IMR-90 (cell line): Measurements from ENCODE around the gene PPDPF. TPM values are rescaled to one million over a fixed set of nuclear protein-coding genes. Genes with fewer than 3 reads are reported as not detected.
A peak's percentile ranks its signal among the peaks of the same experiment; 100 is the strongest.

Source experiments
- ATAC-seq: fragments of 200-7000 bp; cut with Tn5 transposase; 2 replicates; pipeline ENCODE4 v1.9.1; 2020; ENCODE audit warnings: low read depth, mild to moderate bottlenecking, moderate library complexity
- BruUV-seq: library from RNA; stranded (reverse); fragments of 400-500 nt; replicated peaks from 2 replicates; lab custom pipeline; 2021; lab: Mats Ljungman, UMichigan
- CTCF ChIA-PET: fragments of 300-600 bp; formaldehyde crosslinking; extraction: SDS; loops from one replicate; lab custom pipeline; 2021; ENCODE audit warnings: antibody characterized with exemption; lab: Yijun Ruan, JAX
- POLR2A ChIA-PET: fragments of 300-600 bp; sonication (Branson Sonifier 250); formaldehyde crosslinking; loops from one replicate; lab custom pipeline; 2022; ENCODE audit warnings: antibody characterized with exemption; ENCODE audit not compliant: unreplicated experiment; lab: Charles Lee
- DNase-seq: peaks from one replicate; pipeline ENCODE4 v3.0.0; 2013
- H2AFZ ChIP-seq: replicated peaks from 2 replicates; pipeline ENCODE3; 2013; ENCODE audit warnings: low read length, mild to moderate bottlenecking; ENCODE audit not compliant: poor library complexity
- H2AK5ac ChIP-seq: 2 replicates; pipeline ENCODE4 v1.6.1; 2013; ENCODE audit warnings: low read depth, low read length, inconsistent platforms
- H2AK9ac ChIP-seq: replicated peaks from 2 replicates; pipeline ENCODE3; 2013; ENCODE audit warnings: mild to moderate bottlenecking, low read depth, low read length, moderate library complexity; ENCODE audit not compliant: poor library complexity
- H2BK120ac ChIP-seq: 2 replicates; pipeline ENCODE4 v1.6.1; 2013; ENCODE audit warnings: low read depth, low read length, inconsistent platforms
- H2BK15ac ChIP-seq: 3 replicates; pipeline ENCODE4 v1.6.1; 2013; ENCODE audit warnings: low read depth, low read length, inconsistent platforms
- H2BK20ac ChIP-seq: 2 replicates; pipeline ENCODE4 v1.6.1; 2013; ENCODE audit warnings: low read depth, mild to moderate bottlenecking, inconsistent platforms, low read length, moderate library complexity
- H2BK5ac ChIP-seq: 2 replicates; pipeline ENCODE4 v1.6.1; 2013; ENCODE audit warnings: mild to moderate bottlenecking, low read depth, low read length, inconsistent platforms; ENCODE audit not compliant: poor library complexity, severe bottlenecking
- H3K14ac ChIP-seq: replicated peaks from 2 replicates; pipeline ENCODE4 v1.6.1; 2013; ENCODE audit warnings: low read depth, low read length, inconsistent platforms
- H3K18ac ChIP-seq: 2 replicates; pipeline ENCODE4 v1.6.1; 2013; ENCODE audit warnings: low read depth, low read length, control low read depth
- H3K23ac ChIP-seq: 2 replicates; pipeline ENCODE4 v1.6.1; 2013; ENCODE audit warnings: low read depth, low read length, inconsistent platforms
- H3K27ac ChIP-seq: 2 replicates; pipeline ENCODE4 v1.5.1; 2013; ENCODE audit warnings: mild to moderate bottlenecking, control low read depth, low read length; ENCODE audit not compliant: insufficient read depth
- H3K27me3 ChIP-seq: 2 replicates; pipeline ENCODE4 v1.6.1; 2013; ENCODE audit warnings: low read length; ENCODE audit not compliant: control insufficient read depth, insufficient read depth
- H3K36me3 ChIP-seq: 2 replicates; pipeline ENCODE4 v1.6.1; 2013; ENCODE audit warnings: low read length, mixed read lengths; ENCODE audit not compliant: control insufficient read depth, insufficient read depth
- H3K4ac ChIP-seq: 2 replicates; pipeline ENCODE4 v1.6.1; 2013; ENCODE audit warnings: low read depth, low read length, inconsistent platforms
- H3K4me1 ChIP-seq: 2 replicates; pipeline ENCODE4 v1.6.1; 2013; ENCODE audit warnings: low read length, mixed read lengths; ENCODE audit not compliant: control insufficient read depth, insufficient read depth
- H3K4me2 ChIP-seq: 2 replicates; pipeline ENCODE4 v1.6.1; 2013; ENCODE audit warnings: low read depth, mild to moderate bottlenecking, control low read depth, low read length, moderate library complexity
- H3K4me3 ChIP-seq: 2 replicates; pipeline ENCODE4 v1.5.1; 2013; ENCODE audit warnings: low read depth, mild to moderate bottlenecking, control low read depth, low read length, moderate library complexity; ENCODE audit not compliant: insufficient read depth
- H3K56ac ChIP-seq: 2 replicates; pipeline ENCODE4 v1.6.1; 2013; ENCODE audit warnings: low read length, inconsistent platforms; ENCODE audit not compliant: insufficient read depth; ENCODE audit errors: extremely low read depth
- H3K79me1 ChIP-seq, 2 experiments: 2 replicates each; pipeline ENCODE4 v1.6.1; 2013; ENCODE audit warnings: low read length in 2 of 2, inconsistent platforms in 1 of 2, low read depth in 1 of 2
- H3K9ac ChIP-seq: 2 replicates; pipeline ENCODE4 v1.6.1; 2013; ENCODE audit warnings: low read depth, low read length, control low read depth
- H3K9me1 ChIP-seq: 2 replicates; pipeline ENCODE4 v1.6.1; 2013; ENCODE audit warnings: low read length, inconsistent platforms; ENCODE audit not compliant: insufficient read depth
- H3K9me3 ChIP-seq: 2 replicates; pipeline ENCODE4 v1.6.1; 2013; ENCODE audit warnings: low read length; ENCODE audit not compliant: control insufficient read depth, insufficient read depth
- H4K20me1 ChIP-seq: 2 replicates; pipeline ENCODE4 v1.6.1; 2013; ENCODE audit warnings: low read length, inconsistent platforms; ENCODE audit not compliant: insufficient read depth
- H4K5ac ChIP-seq: 2 replicates; pipeline ENCODE4 v1.6.1; 2013; ENCODE audit warnings: mild to moderate bottlenecking, low read depth, low read length, control low read depth
- H4K8ac ChIP-seq, 2 experiments: 2 replicates each; pipeline ENCODE4 v1.6.1; 2013; ENCODE audit warnings: low read depth in 2 of 2, low read length in 2 of 2, control low read depth in 1 of 2, inconsistent platforms in 1 of 2
- H4K91ac ChIP-seq: 2 replicates; pipeline ENCODE4 v1.6.1; 2013; ENCODE audit warnings: low read depth, low read length, inconsistent platforms; ENCODE audit not compliant: insufficient read depth
- NFE2L2 ChIP-seq: fragments of 150-350 bp; IDR thresholded peaks from 2 replicates; pipeline ENCODE4 v1.6.1; 2016; ENCODE audit warnings: low read depth, mild to moderate bottlenecking, low read length
- WGBS, 2 experiments: methylation state at CpG; one replicate each; pipeline versions ENCODE4 v1.1.5 to v1.1.7; 2013; ENCODE audit warnings: missing lambda C conversion rate in 2 of 2; ENCODE audit not compliant: insufficient read length in 1 of 2; ENCODE audit errors: extremely low coverage in 2 of 2; 5-methylcytosine and 5-hydroxymethylcytosine counted together
- dilution Hi-C: fragments of 300-500 bp; cut with HindIII; formaldehyde crosslinking; loops from one replicate; pipeline ENCODE4 v1.14.3; 2018; ENCODE audit warnings: low sequenced_read_pairs; ENCODE audit not compliant: unreplicated experiment
- in situ Hi-C: fragments of 300-500 bp; cut with MboI; formaldehyde crosslinking; loops from 3 replicates; pipeline ENCODE4 v1.14.3; 2019; ENCODE audit warnings: low sequenced_read_pairs, inconsistent platforms, mixed read lengths
- intact Hi-C: fragments of 100-400 bp; cut with micrococcal nuclease; formaldehyde crosslinking; loops from 2 replicates; pipeline ENCODE4 v1.10.0; 2022
- polyA plus RNA-seq, 3 experiments: library from polyadenylated mRNA; depleted of rRNA; stranded (reverse); fragments of >200 nt; gene quantifications; 2 replicates each; pipeline ENCODE4 v1.2.3, GENCODE V29; 2012; ENCODE audit warnings: low replicate concordance in 1 of 3
- total RNA-seq: library from RNA; depleted of rRNA; stranded (reverse); fragments of >200 nt; gene quantifications from 2 replicates; pipeline ENCODE4 v1.2.3, GENCODE V29; 2012
- TF ChIP-seq, protein P1 (sequence below): conservative IDR thresholded peaks from 2 replicates; pipeline ENCODE4 v1.5.1; 2012; ENCODE audit warnings: mild to moderate bottlenecking, low read depth, low read length, improper control_type of control experiment

The PPDPF gene
- total and polyA plus RNA-seq, 2 of the 4 experiments (the other 2 are of a cell fraction) = 12.9 to 171 TPM

DNA sequence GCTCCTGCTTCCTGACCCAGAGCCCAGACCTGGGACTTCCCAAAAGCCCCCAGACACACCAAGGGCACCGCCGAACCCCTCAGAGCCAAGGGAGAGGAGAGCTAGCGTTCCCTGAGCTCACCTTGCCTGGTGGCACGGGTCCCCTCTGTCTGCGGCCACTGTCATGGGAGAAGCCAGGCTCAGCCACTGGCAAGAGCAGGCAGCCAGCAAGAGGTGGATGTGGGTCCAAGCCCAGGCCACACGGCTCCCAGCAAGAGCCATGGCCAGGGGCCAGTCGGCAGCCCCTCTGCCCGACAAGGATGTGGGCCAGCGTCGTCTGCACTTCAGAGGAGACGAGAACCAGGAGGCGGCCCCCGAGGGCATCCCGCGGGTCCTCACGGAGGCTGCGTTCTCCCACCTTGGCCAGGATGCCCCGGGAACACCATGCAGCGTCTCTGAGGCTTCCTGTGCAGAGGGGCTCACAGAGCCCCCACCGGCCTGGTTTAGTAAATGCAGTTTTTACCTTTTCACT, 2.2 kb upstream of the PPDPF start:
- WGBS, 2 experiments = 68% methylated on average over 9 of the region's 20 CpGs; no CpG with 5 or more reads in 1 of the 2 experiments
- no peak overlapping the region for H3K56ac ChIP-seq
- TF ChIP-seq NFE2L2 = no peak
- TF ChIP-seq, protein P1, sequence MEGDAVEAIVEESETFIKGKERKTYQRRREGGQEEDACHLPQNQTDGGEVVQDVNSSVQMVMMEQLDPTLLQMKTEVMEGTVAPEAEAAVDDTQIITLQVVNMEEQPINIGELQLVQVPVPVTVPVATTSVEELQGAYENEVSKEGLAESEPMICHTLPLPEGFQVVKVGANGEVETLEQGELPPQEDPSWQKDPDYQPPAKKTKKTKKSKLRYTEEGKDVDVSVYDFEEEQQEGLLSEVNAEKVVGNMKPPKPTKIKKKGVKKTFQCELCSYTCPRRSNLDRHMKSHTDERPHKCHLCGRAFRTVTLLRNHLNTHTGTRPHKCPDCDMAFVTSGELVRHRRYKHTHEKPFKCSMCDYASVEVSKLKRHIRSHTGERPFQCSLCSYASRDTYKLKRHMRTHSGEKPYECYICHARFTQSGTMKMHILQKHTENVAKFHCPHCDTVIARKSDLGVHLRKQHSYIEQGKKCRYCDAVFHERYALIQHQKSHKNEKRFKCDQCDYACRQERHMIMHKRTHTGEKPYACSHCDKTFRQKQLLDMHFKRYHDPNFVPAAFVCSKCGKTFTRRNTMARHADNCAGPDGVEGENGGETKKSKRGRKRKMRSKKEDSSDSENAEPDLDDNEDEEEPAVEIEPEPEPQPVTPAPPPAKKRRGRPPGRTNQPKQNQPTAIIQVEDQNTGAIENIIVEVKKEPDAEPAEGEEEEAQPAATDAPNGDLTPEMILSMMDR = 0 out of 2 replicates have a peak, but pooled peaks have one; percentile 5
- H3K4me3 ChIP-seq = no peak overlapping the region
- H2AK9ac ChIP-seq = no peak overlapping the region
- dilution Hi-C loops = no loop called here
- H4K20me1 ChIP-seq = peaks cover 24% of the 10 kb centered on the region
- H3K9me3 ChIP-seq = no peaks in the 10 kb centered on the region
- no peak overlapping the region for H3K23ac ChIP-seq
- no peak overlapping the region for H4K8ac ChIP-seq
- DNase-seq (no peak), ATAC-seq (no peak)
- no peak overlapping the region for H3K18ac ChIP-seq
- no peak overlapping the region for H2AFZ ChIP-seq
- H4K91ac ChIP-seq = no peak overlapping the region
- peaks cover 11% of the 10 kb centered on the region; the same call in 1 of the 2 replicates for H3K9me1 ChIP-seq
- ChIA-PET POLR2A (no interaction called here), CTCF (no interaction called here)
- in situ Hi-C loops = no loop called here
- H3K27me3 ChIP-seq = no peaks in the 10 kb centered on the region
- H2BK5ac ChIP-seq = no peak overlapping the region
- no peak overlapping the region for H3K14ac ChIP-seq
- H2BK15ac ChIP-seq = no peak overlapping the region
- no peak overlapping the region for H2BK120ac ChIP-seq
- H3K9ac ChIP-seq = no peak overlapping the region
- BruUV-seq = no TSS peak
- no peak overlapping the region for H3K27ac ChIP-seq
- no peak overlapping the region for H2BK20ac ChIP-seq
- H4K5ac ChIP-seq = no peak overlapping the region
- H3K4me1 ChIP-seq = peaks cover 13% of the 10 kb centered on the region
- no peak overlapping the region for H3K4ac ChIP-seq
- no peak overlapping the region for H2AK5ac ChIP-seq
- peaks cover 18% of the 10 kb centered on the region for H3K36me3 ChIP-seq
- intact Hi-C loops = no loop called here
- H3K4me2 ChIP-seq = no peak overlapping the region
- peaks cover 19 to 32% of the 10 kb centered on the region in 2 experiments; a peak in 3 of 4 replicates for H3K79me1 ChIP-seq
